NK-92 (cell line): ENCODE results near the gene PHF12.
A peak's percentile ranks its signal among the peaks of the same experiment; 100 is the strongest.
"Not testable (repeated sequence)": the region's sequence is repeated elsewhere in the genome, so short reads cannot be mapped to it uniquely, and the experiment has no call there.

Source experiments
- DNase-seq: peaks from one replicate; lab custom pipeline; 2025; ENCODE audit not compliant: unreplicated experiment; lab: John Stamatoyannopoulos, UW

The PHF12 gene

GRCh38 chr17:28904800-28905199, 46.5 kb downstream of the PHF12 start:
- no peak for DNase-seq

GRCh38 chr17:28903546-28903841, 47.8 kb downstream of the PHF12 start:
- DNase-seq, result not testable (repeated sequence)

- DNase-seq, result peak; percentile 44
These were observed 48.3 kb downstream of the PHF12 start, which contains the start of gene DHRS13 for GRCh38 chr17:28902819-28903545. Gene DHRS13, minus strand, starts transcription at chr17:28903079. Its CDS starts 135 bp downstream, at chr17:28902944.

GRCh38 chr17:28901866-28902818, 49.2 kb downstream of the PHF12 start:
- no peak for DNase-seq

DNA sequence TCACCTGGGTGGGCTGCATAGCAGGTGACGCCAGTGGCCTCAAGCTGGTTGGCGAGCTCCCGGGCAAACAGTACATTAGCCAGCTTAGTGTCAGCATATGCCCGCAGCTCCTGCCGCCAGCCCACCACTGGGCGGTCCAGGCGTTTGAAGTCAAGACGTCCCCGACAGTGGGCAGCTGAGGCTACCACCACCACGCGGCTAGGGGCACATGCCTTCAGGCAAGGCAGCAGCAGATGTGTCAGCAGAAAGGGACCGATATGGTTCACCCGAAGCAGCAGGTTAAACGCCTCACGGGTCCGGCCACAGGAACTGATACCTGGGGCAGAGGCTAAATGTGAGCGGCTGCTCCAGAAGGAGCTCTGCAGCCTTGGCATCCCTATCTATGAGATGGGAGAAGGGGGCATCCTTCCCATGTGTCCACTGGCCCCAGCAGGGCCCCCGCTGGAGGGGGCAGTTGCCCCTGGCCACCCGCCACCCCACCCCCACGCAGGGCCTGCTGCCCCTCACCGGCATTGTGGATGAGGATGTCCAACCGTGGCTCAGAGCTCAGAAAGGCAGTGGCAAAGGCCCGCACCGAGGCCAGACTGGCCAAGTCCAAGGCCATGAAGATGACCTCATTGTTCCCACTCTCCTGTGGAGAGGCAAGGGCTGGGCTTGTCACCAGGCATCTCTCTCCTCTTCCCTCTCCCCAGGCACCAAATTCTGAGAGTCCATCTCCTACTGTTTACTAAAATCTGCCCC, 50.2 kb downstream of the PHF12 start:
- no peak for DNase-seq

DNA sequence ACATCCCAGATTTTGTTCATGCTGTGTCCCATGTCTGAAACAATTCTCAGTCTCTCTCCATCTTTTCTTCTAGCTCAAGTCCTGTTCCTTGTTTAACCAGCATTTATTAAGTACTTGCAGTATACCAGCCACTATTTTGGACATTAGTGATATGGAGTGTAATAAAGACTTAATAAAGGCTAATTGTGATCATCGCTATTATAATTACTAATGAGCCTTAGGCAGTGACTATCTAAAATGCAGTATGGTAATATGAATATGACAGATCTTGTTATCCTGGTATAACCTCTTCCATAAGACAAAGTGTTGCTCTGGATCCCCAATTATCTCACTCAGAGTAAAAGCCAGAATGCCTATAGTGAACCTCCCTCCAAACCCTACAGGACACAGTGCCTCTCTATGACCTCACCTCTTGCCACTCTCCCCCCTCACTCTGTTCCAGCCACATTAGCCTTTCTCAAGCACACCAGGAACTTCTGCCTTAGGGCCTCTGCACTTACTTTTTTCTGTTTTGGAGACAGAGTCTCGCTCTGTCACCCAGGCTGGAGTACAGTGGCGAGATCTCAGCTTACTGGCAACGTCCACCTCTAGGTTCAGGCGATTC, 52.0 kb downstream of the PHF12 start:
- DNase-seq, result no peak

- DNase-seq, result no peak
These were observed 52.8 kb downstream of the PHF12 start for GRCh38 chr17:28898527-28898955.

DNA sequence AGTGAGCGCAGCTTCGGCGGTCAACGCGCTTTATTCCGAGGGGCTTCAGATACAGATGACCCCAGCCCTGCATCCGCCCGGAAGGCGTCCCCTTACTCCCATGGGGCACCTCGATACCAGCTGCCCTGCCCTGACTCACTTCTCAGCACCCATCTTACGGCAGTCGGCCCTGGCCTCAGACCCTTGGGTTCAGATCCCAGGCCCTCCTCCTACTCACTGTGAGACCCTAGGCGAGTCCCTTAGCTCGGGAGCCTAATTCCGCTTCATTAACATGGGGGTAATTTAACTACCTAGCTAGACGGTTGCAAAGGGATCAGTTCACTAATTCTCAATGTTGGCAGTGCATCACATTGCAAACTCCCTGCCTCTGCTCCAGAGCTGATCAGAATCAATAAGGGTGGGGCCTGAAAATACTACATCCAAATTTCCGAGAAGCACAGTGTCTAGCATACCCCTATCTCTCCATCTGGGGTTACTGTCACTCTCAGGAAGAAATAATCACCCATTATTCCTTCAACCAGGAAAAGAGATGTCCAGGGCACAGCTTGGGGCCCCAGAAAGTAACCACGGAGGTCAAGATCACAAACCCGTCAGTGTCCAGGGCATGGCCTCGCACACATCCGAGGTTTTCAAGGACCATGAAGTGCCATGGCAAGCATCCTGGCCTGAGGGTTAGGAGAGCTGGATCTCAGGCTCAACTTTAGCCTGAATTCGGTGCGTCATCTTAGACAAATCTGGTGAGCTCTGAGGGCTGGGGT, 53.4 kb downstream of the PHF12 start:
- DNase-seq, result no peak

DNA sequence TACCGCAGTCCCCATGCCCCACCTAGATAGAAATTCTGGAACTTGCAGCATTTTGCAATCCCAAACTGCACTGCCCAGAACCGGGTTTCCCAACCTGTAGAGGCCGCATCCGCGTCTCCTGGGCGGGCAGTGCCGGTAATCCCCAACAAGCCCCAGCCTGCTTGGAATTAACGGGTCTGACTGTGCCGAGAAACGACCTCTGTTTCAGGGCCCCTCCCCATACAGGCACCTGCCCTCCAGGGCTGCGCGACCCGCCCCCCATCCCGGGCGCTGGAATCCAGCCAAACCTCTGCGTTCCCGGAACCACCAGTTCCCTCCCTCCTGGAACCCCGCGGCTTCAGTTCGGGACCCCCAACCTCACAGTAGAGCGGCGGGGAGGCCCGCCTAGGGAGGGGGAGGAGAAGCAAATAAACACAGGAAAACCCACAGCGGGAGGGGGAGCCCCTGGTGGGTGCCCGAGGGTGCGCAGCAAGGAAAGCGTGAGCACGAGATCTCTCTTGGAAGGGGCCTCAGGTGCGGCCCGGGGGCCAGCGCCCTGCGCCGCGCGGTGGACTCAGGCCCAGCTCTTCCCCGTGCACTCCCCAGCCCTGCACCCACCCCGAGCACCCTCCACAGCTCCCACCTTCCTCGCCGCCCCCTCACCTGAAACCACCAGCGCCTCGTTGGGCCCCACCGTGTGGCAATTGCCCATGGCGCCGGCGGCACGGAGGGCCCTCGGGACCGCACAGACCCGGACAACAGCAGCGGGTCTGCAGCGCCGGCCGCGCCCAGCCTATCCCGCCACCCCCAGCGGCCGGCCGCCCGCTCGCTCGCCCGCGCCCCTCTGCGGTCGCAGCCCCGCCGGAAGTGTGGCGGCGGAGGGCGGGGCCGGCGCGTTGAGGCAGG, 54.2 kb downstream of the PHF12 start, which contains the start of gene FLOT2:
Gene FLOT2, minus strand, starts transcription at position 850 of the 885 bp plus-strand sequence. Its CDS starts 159 bp downstream, at position 691.
- no peak for DNase-seq

DNA sequence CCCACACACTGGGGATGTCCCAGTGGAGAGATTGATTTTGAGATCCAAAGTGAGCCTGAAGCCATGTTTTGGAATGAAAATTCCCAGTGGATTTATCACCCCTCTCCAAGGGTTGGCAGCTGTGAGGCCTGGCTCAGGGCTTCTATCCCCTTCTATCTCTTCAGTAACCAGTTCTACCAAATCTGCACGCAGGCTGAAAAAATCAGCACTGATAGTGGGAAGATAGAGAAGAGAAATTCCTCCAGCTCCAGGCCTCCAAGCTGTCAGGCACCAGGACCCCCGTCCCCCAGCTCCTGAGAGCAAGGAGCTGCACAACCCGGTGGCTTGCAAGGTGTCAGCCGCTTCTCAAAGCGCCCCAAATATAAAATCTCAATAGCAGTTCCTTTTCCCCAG, 54.8 kb downstream of the PHF12 start:
- DNase-seq, result no peak

DNA sequence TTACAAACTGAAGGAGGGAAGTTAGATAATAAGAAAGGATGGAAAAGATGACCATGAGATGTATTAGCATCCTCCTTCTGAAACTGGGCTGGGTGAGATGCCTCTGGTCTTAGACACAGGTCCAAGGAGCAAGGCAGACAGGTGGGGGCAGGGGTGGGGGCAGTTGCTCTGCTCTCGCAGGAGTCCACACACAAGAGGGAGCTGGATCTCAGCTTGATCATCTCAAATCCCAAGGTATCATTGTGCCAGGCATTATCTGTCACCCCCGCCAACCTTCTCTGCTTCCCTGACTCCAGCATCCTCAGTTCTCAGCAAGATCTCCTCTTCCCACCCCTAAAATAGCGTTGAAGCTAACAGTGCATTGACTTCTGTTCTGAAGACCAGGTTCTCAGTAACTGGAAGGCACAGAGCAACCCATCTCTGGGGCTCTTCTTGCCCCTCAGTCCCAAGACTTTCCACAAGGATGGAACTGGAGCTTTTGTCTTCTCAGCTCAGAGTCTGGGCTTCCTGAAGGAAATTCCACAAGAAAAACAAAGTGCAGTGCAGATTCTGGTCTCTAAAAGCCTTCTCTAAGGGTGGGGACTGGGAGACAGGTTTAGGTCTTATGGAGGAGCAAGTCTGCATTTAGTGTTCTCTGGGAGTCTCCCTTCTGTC, 55.4 kb downstream of the PHF12 start:
- DNase-seq, result no peak

GRCh38 chr17:28893248-28894183, 57.8 kb downstream of the PHF12 start:
- DNase-seq, result not testable (repeated sequence)

- DNase-seq, result no peak
These were observed 59.3 kb downstream of the PHF12 start for GRCh38 chr17:28892024-28892423.

- DNase-seq, result no peak
These were observed 60.1 kb downstream of the PHF12 start for GRCh38 chr17:28891201-28891600.

DNA sequence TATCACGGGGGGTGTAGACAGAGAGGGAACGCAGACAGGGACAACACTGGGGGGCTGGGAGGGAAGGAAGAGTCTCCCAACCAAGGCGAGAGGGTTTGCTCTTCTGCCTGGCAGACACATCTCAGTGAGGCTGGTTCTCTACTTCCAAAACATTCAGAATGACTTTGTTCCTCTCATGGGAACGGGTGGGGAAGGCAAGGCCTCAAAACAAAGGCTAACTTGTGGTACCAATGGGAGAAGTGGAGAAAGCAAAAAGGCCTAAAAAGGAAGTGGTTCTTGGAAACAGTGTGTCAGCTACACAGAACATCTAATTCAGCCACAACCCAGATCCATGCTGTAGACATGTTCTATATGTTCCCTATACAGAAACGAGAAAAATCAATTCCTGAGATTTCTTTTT, 61.3 kb downstream of the PHF12 start:
- DNase-seq, result no peak

DNA sequence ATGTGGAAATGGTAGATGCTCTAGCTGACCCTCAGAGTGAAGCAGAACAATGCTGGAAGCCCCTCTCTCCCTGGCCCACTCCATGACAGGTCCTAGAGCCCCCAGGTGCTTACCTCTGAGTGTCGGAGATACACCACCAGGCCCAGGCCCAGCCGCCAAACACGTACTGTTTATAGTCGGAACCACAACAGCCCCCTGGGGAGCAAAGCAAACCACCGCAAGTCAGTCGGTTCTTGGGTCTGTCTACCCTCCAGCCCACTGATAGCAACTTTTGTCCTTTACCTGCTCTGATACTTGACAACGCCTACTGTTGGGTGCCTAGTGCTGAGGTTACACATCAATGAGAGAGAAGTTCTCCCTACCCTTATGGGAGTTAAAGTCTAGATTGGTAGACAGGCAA, 62.5 kb downstream of the PHF12 start:
- no peak for DNase-seq

GRCh38 chr17:28887871-28888471, 63.3 kb downstream of the PHF12 start:
- DNase-seq, result no peak
